CD4-positive, alpha-beta T cell treated with Interleukin-4 for 1 hour (primary cell): Measurements from ENCODE around the gene PIPOX.

Experiments
- DNase-seq, 2 donors: peaks; one replicate each; pipeline ENCODE4 v3.0.0-alpha.2; 2020 to 2022

PIPOX gene

GRCh38 chr17:29048440-29049368, 5.8 kb downstream of the PIPOX start:
- DNase-seq: no peak

- DNase-seq: no peak
Observed at GRCh38 chr17:29049541-29050145, 6.7 kb downstream of the PIPOX start.

GRCh38 chr17:29050176-29050575, 7.2 kb downstream of the PIPOX start:
- DNase-seq: no peak

GRCh38 chr17:29051194-29051593, 8.3 kb downstream of the PIPOX start:
- DNase-seq: no peak

- DNase-seq: no peak
Observed at GRCh38 chr17:29051731-29052130, 8.8 kb downstream of the PIPOX start.

- no peak for DNase-seq
Observed at GRCh38 chr17:29054835-29055234, 11.9 kb downstream of the PIPOX start.

- DNase-seq: no peak
Observed at GRCh38 chr17:29057361-29057760, 14.4 kb downstream of the PIPOX start.

GRCh38 chr17:29058391-29058790, 15.4 kb downstream of the PIPOX start:
- DNase-seq: no peak

GRCh38 chr17:29059281-29059680, 16.3 kb downstream of the PIPOX start:
- DNase-seq: no peak

- DNase-seq: no peak
Observed at GRCh38 chr17:29060475-29060874, 17.5 kb downstream of the PIPOX start.

- no peak for DNase-seq
Observed at GRCh38 chr17:29061036-29061435, 18.1 kb downstream of the PIPOX start.

- DNase-seq: no peak
Observed at GRCh38 chr17:29062215-29062614, 19.3 kb downstream of the PIPOX start.

GRCh38 chr17:29063992-29064391, 21.1 kb downstream of the PIPOX start:
- DNase-seq: no peak

GRCh38 chr17:29066047-29066446, 23.1 kb downstream of the PIPOX start:
- DNase-seq: no peak

- no peak for DNase-seq
Observed at GRCh38 chr17:29066606-29067005, 23.7 kb downstream of the PIPOX start.

- DNase-seq: no peak
Observed at GRCh38 chr17:29068818-29069217, 25.9 kb downstream of the PIPOX start.

- no peak for DNase-seq
Observed at GRCh38 chr17:29069526-29070041, 26.6 kb downstream of the PIPOX start.

GRCh38 chr17:29070308-29070707, 27.4 kb downstream of the PIPOX start:
- no peak for DNase-seq

GRCh38 chr17:29070781-29071180, 27.8 kb downstream of the PIPOX start:
- DNase-seq: no peak

GRCh38 chr17:29071303-29071702, 28.4 kb downstream of the PIPOX start:
- DNase-seq: no peak

- no peak for DNase-seq
Observed at GRCh38 chr17:29073045-29073444, 30.1 kb downstream of the PIPOX start.

GRCh38 chr17:29073520-29073919, 30.6 kb downstream of the PIPOX start:
- DNase-seq: no peak

- peak in 1 of 2 donors; percentile 11 for DNase-seq
Observed at GRCh38 chr17:29074488-29074887, 31.5 kb downstream of the PIPOX start.

GRCh38 chr17:29076087-29076486, 33.1 kb downstream of the PIPOX start:
- no peak for DNase-seq
